ENCODE results near the gene TASP1.

DNA sequence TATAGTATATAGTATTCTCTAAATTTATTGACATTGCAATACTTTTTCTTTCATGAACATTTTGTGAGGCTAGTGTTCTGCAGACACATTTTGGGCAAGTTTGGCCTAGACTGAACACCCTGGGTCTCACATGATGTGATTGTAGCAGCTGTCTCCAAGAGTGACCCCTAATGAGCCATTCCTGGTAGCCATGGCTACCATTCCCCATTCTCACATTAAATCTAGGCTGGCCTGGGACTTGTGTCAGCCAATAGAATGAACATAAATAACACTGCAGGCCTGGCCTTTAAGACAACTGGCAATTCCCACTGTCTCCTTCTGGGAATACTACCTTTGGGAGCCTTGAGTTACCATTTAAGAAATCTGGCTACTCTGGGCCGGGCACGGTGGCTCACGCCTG, 38.0 kb upstream of the TASP1 start:
- no peak for TF ChIP-seq POLR2A (IDR thresholded peaks at IDR 0.05; ENCODE audit: low read depth)
- TF ChIP-seq, protein P1, sequence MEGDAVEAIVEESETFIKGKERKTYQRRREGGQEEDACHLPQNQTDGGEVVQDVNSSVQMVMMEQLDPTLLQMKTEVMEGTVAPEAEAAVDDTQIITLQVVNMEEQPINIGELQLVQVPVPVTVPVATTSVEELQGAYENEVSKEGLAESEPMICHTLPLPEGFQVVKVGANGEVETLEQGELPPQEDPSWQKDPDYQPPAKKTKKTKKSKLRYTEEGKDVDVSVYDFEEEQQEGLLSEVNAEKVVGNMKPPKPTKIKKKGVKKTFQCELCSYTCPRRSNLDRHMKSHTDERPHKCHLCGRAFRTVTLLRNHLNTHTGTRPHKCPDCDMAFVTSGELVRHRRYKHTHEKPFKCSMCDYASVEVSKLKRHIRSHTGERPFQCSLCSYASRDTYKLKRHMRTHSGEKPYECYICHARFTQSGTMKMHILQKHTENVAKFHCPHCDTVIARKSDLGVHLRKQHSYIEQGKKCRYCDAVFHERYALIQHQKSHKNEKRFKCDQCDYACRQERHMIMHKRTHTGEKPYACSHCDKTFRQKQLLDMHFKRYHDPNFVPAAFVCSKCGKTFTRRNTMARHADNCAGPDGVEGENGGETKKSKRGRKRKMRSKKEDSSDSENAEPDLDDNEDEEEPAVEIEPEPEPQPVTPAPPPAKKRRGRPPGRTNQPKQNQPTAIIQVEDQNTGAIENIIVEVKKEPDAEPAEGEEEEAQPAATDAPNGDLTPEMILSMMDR (IDR thresholded peaks at IDR 0.05), result no peak
- no peak for TF ChIP-seq EP300 (IDR thresholded peaks at IDR 0.05)

Measured in esophagus muscularis mucosa (tissue), 4 donors.